T-cell (primary cell): ENCODE data around the gene HDHD5. TPM values are rescaled to one million over a fixed set of nuclear protein-coding genes. Genes with fewer than 3 reads are reported as not detected.

Experiments
- ATAC-seq, 4 experiments: fragments of 200-7000 bp in 3 of 4; fragments of 150-1000 bp in 1 of 4; cut with Tn5 transposase; replicated peaks in 1 of 4; 1 replicate in 3 of 4; 2 replicates in 1 of 4; pipeline ENCODE4 v1.10.0; 2021; ENCODE audit warnings: moderate library complexity in 3 of 4, mild to moderate bottlenecking in 2 of 4, moderate number of reproducible peaks in 1 of 4
- CTCF ChIA-PET, 2 donors: fragments of 300-600 bp; sonication (Branson Sonifier 250); formaldehyde crosslinking; loops; one replicate each; lab custom pipeline; 2022; ENCODE audit warnings: antibody characterized with exemption in 2 of 2; lab: Charles Lee
- POLR2A ChIA-PET, 2 donors: fragments of 300-600 bp; sonication (Branson Sonifier 250); formaldehyde crosslinking; loops; one replicate each; lab custom pipeline; 2022; ENCODE audit warnings: antibody characterized with exemption in 2 of 2; lab: Charles Lee
- DNase-seq, 35 experiments: peaks; one replicate each; pipeline versions ENCODE4 v3.0.0 to v3.0.0-alpha.2; 2013 to 2023
- H3K27ac ChIP-seq: one replicate; pipeline ENCODE4 v1.5.1; 2013; ENCODE audit warnings: low read length
- H3K27me3 ChIP-seq, 2 experiments: replicated peaks in 1 of 2; 1 replicate in 1 of 2; 2 replicates in 1 of 2; pipeline versions ENCODE4 v1.6.1 to v1.7.0; 2013; ENCODE audit warnings: low read length in 1 of 2, mixed read lengths in 1 of 2; ENCODE audit not compliant: control insufficient read depth in 2 of 2, insufficient read depth in 2 of 2; ENCODE audit errors: extremely low read depth in 1 of 2
- H3K36me3 ChIP-seq, 2 donors: 1 replicate in 1 of 2; 2 replicates in 1 of 2; pipeline versions ENCODE4 v1.6.1 to v1.7.0; 2013; ENCODE audit warnings: low read length in 1 of 2; ENCODE audit not compliant: control insufficient read depth in 2 of 2, insufficient read depth in 1 of 2; ENCODE audit errors: extremely low read depth in 1 of 2
- H3K4me1 ChIP-seq, 2 experiments: 1 replicate in 1 of 2; 2 replicates in 1 of 2; pipeline versions ENCODE4 v1.6.1 to v1.7.0; 2013; ENCODE audit warnings: low read length in 2 of 2, mixed read lengths in 1 of 2; ENCODE audit not compliant: insufficient read depth in 2 of 2, control insufficient read depth in 1 of 2; ENCODE audit errors: extremely low read depth in 1 of 2
- H3K4me3 ChIP-seq, 2 donors: 1 replicate in 1 of 2; 2 replicates in 1 of 2; pipeline versions ENCODE4 v1.5.1 to v1.7.0; 2013; ENCODE audit warnings: mild to moderate bottlenecking in 2 of 2, low read length in 1 of 2, moderate library complexity in 1 of 2; ENCODE audit not compliant: control insufficient read depth in 1 of 2; ENCODE audit errors: extremely low read depth in 1 of 2
- H3K9me3 ChIP-seq: 2 replicates; pipeline ENCODE4 v1.7.0; 2013
- H3K27ac Mint-ChIP-seq, 2 donors: one replicate each; pipeline ENCODE4 v1.8.0; 2020 to 2021; ENCODE audit warnings: mild to moderate bottlenecking in 2 of 2, mixed read lengths in 2 of 2
- H3K27me3 Mint-ChIP-seq, 2 donors: one replicate each; pipeline ENCODE4 v1.8.0; 2021 to 2022; ENCODE audit warnings: mixed read lengths in 2 of 2
- H3K36me3 Mint-ChIP-seq: one replicate; pipeline ENCODE4 v1.8.0; 2021; ENCODE audit warnings: mixed read lengths
- H3K4me1 Mint-ChIP-seq, 3 donors: one replicate each; pipeline ENCODE4 v1.8.0; 2020 to 2022; ENCODE audit warnings: mixed read lengths in 3 of 3, mild to moderate bottlenecking in 1 of 3
- H3K4me3 Mint-ChIP-seq, 3 donors: one replicate each; pipeline ENCODE4 v1.8.0; 2020 to 2022; ENCODE audit warnings: mild to moderate bottlenecking in 3 of 3, mixed read lengths in 3 of 3, moderate library complexity in 3 of 3
- H3K9me3 Mint-ChIP-seq, 3 donors: one replicate each; pipeline ENCODE4 v1.8.0; 2020 to 2022; ENCODE audit warnings: mixed read lengths in 3 of 3
- WGBS: methylation state at CpG from one replicate; pipeline ENCODE4 v1.1.5; 2013; ENCODE audit warnings: missing lambda C conversion rate; ENCODE audit not compliant: insufficient coverage; 5-methylcytosine and 5-hydroxymethylcytosine counted together
- total RNA-seq, 35 experiments: library from RNA in 6 of 35; stranded (reverse) in 6 of 35; fragments of 120-200 nt in 1 of 35; gene quantifications; one replicate each; pipeline versions ENCODE4 v1.2.1 to v1.2.4 and lab custom pipeline; 2013 to 2026

HDHD5 gene
- total RNA-seq, 5 donors from 2014 or later (not counting 1 experiment from before 2014, with no cell fraction given), result 17.6 to 34.2 (median 30.1) TPM

- H3K4me1 ChIP-seq, result peaks cover 2 to 12% of the 10 kb centered on the region in 2 experiments
- under 1% methylated on average over 81 of the region's 83 CpGs for WGBS
- no peaks in the 10 kb centered on the region for H3K36me3 Mint-ChIP-seq
- H3K27ac Mint-ChIP-seq, result peak overlapping the region; percentile 69 to 82
- ATAC-seq (peak; percentile 90 to 95 (median 92)), DNase-seq (peak; percentile 45 to 81 (median 62))
- no peaks in the 10 kb centered on the region for H3K36me3 ChIP-seq
- H3K27me3 ChIP-seq, result peaks cover 0 to 9% of the 10 kb centered on the region in 2 experiments
- H3K4me1 Mint-ChIP-seq, result peaks cover 5 to 8% (median 7%) of the 10 kb centered on the region in 3 donors
- no peaks in the 10 kb centered on the region for H3K27me3 Mint-ChIP-seq
- H3K9me3 Mint-ChIP-seq, result no peaks in the 10 kb centered on the region
- H3K27ac ChIP-seq, result peak overlapping the region; percentile 57
- peak overlapping the region; percentile 78 to 87 (median 83) for H3K4me3 Mint-ChIP-seq
- no peaks in the 10 kb centered on the region for H3K9me3 ChIP-seq
- ChIA-PET CTCF (interaction anchor here (0.6 to 5.1 kb wide), 30 partner anchors 10 to 335 kb away, joined by 3 to 54 read pairs (median 4); partner anchors contain the start of gene ADA2 (in 1 of the 2)), POLR2A (interaction anchor here in 1 of 2 donors (0.5 to 1.7 kb wide), 2 partner anchors 328 to 330 kb away, joined by 5 to 10 read pairs; no protein-coding TSS in a partner anchor)
- H3K4me3 ChIP-seq, result peak overlapping the region; percentile 69 to 88
These were observed 12.3 kb upstream of the HDHD5 start for GRCh38 chr22:17171153-17172028.

DNA sequence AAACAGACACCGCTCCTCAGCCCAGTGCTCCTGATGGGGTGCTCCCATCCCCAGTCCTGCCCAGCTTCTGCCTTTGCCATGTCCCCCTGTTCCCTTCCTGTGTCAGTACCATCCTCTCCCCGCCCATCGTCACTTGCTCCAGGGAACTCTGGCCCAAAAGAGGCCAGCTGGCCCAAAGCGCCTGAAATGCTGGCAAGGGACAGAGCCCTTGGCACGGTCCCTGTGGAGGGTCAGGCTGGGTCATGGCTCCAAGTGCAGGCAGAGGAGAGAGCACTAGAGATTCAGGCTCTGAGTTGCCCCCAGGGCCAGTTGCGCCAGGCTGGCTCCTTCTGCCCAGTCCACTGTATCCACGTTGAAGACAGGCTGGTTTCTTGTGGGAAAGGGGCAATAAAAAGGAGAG lies 8.4 kb upstream of the HDHD5 start:
- no peaks in the 10 kb centered on the region for H3K9me3 ChIP-seq
- Mint-ChIP-seq H3K4me1 (peaks cover 5 to 8% (median 7%) of the 10 kb centered on the region in 3 donors), H3K27ac (no peak overlapping the region), H3K9me3 (no peaks in the 10 kb centered on the region), H3K4me3 (no peak overlapping the region), H3K36me3 (no peaks in the 10 kb centered on the region), H3K27me3 (no peaks in the 10 kb centered on the region)
- no peak overlapping the region for H3K27ac ChIP-seq
- H3K36me3 ChIP-seq, result no peaks in the 10 kb centered on the region
- peaks cover 2 to 12% of the 10 kb centered on the region in 2 experiments for H3K4me1 ChIP-seq
- H3K4me3 ChIP-seq, result no peak overlapping the region
- ATAC-seq, result no peak
- DNase-seq, result no peak
- WGBS, result 83% methylated on average over 7 of the region's 7 CpGs
- ChIA-PET CTCF (no interaction called here), POLR2A (no interaction called here)
- peaks cover 0 to 9% of the 10 kb centered on the region in 2 experiments for H3K27me3 ChIP-seq

GRCh38 chr22:17164392-17165024 lies 5.4 kb upstream of the HDHD5 start:
- no peak overlapping the region for H3K27ac ChIP-seq
- no peaks in the 10 kb centered on the region for H3K9me3 ChIP-seq
- H3K27ac Mint-ChIP-seq, result no peak overlapping the region
- ChIA-PET POLR2A (no interaction called here), CTCF (no interaction called here)
- 48% methylated on average over 2 of the region's 3 CpGs for WGBS
- ATAC-seq (no peak), DNase-seq (no peak)
- H3K27me3 ChIP-seq, result peaks cover 0 to 11% of the 10 kb centered on the region in 2 experiments
- no peaks in the 10 kb centered on the region for H3K36me3 Mint-ChIP-seq
- no peak overlapping the region for H3K4me3 Mint-ChIP-seq
- no peaks in the 10 kb centered on the region for H3K27me3 Mint-ChIP-seq
- peaks cover 6% of the 10 kb centered on the region in 3 donors for H3K4me1 Mint-ChIP-seq
- peaks cover 3 to 9% of the 10 kb centered on the region in 2 experiments for H3K4me1 ChIP-seq
- H3K36me3 ChIP-seq, result no peaks in the 10 kb centered on the region
- H3K4me3 ChIP-seq, result no peak overlapping the region
- H3K9me3 Mint-ChIP-seq, result no peaks in the 10 kb centered on the region

GRCh38 chr22:17162731-17163130 lies 3.7 kb upstream of the HDHD5 start:
- POLR2A ChIA-PET, result no interaction called here
- Mint-ChIP-seq H3K4me1 (peaks cover 12 to 14% (median 13%) of the 10 kb centered on the region in 3 donors), H3K36me3 (no peaks in the 10 kb centered on the region), H3K4me3 (no peak overlapping the region), H3K27ac (no peak overlapping the region), H3K27me3 (no peaks in the 10 kb centered on the region), H3K9me3 (no peaks in the 10 kb centered on the region)
- H3K9me3 ChIP-seq, result no peaks in the 10 kb centered on the region
- ATAC-seq (no peak), DNase-seq (no peak)
- 91% methylated on average over 7 of the region's 8 CpGs for WGBS
- no peak overlapping the region for H3K4me3 ChIP-seq
- no peak overlapping the region for H3K27ac ChIP-seq
- no peaks in the 10 kb centered on the region for H3K36me3 ChIP-seq
- H3K27me3 ChIP-seq, result peaks cover 0 to 7% of the 10 kb centered on the region in 2 experiments
- H3K4me1 ChIP-seq, result peaks cover 3 to 23% of the 10 kb centered on the region in 2 experiments
- CTCF ChIA-PET, result interaction anchor here in 1 of 2 donors (0.6 to 1.0 kb wide), 2 partner anchors 8 to 333 kb away, joined by 3 read pairs; no protein-coding TSS in a partner anchor

- DNase-seq (no peak), ATAC-seq (no peak)
- ChIA-PET CTCF (interaction anchor here (0.6 to 2.0 kb wide), 3 partner anchors 10 to 340 kb away, joined by 3 to 10 read pairs (median 4); no protein-coding TSS in a partner anchor), POLR2A (no interaction called here)
- Mint-ChIP-seq H3K9me3 (no peaks in the 10 kb centered on the region), H3K27ac (no peak overlapping the region), H3K4me1 (peaks cover 13 to 20% (median 18%) of the 10 kb centered on the region in 3 donors), H3K4me3 (no peak overlapping the region), H3K36me3 (no peaks in the 10 kb centered on the region), H3K27me3 (no peaks in the 10 kb centered on the region)
- Histone ChIP-seq H3K9me3 (no peaks in the 10 kb centered on the region), H3K27me3 (peaks cover 0 to 2% of the 10 kb centered on the region in 2 experiments), H3K4me3 (no peak overlapping the region), H3K27ac (no peak overlapping the region), H3K36me3 (no peaks in the 10 kb centered on the region), H3K4me1 (peaks cover 11 to 31% of the 10 kb centered on the region in 2 experiments)
- no CpG with 5 or more reads among the region's 3 CpGs for WGBS
These were observed 2.9 kb upstream of the HDHD5 start for GRCh38 chr22:17161991-17162390.

GRCh38 chr22:17159504-17159951 lies 451 bp upstream of the HDHD5 start:
- Mint-ChIP-seq H3K4me3 (peak overlapping the region; percentile 77 to 83 (median 82)), H3K9me3 (no peaks in the 10 kb centered on the region), H3K36me3 (peaks cover 3% of the 10 kb centered on the region), H3K27ac (peak overlapping the region in 1 of 2 donors; percentile 55), H3K27me3 (no peaks in the 10 kb centered on the region), H3K4me1 (peaks cover 34 to 39% (median 35%) of the 10 kb centered on the region in 3 donors)
- ChIA-PET CTCF (interaction anchor here (0.7 kb wide), 2 partner anchors 12 to 626 kb away, joined by 3 to 10 read pairs; no protein-coding TSS in a partner anchor), POLR2A (no interaction called here)
- Histone ChIP-seq H3K27me3 (peaks cover 0 to 2% of the 10 kb centered on the region in 2 experiments), H3K4me1 (peaks cover 16 to 44% of the 10 kb centered on the region in 2 experiments), H3K36me3 (no peaks in the 10 kb centered on the region), H3K9me3 (no peaks in the 10 kb centered on the region), H3K27ac (peak overlapping the region; percentile 6), H3K4me3 (peak overlapping the region; percentile 56 to 72)
- peak; percentile 23 to 32 (median 26) for ATAC-seq
- 30% methylated on average over 31 of the region's 35 CpGs for WGBS
- peak in 26 of 35 experiments; percentile 1 to 56 (median 18) for DNase-seq
